ENCODE measurements around the gene CORIN.

CORIN gene

GRCh38 chr4:47721892-47722575 lies 115.8 kb downstream of the CORIN start:
- FAIRE-seq (no peak), DNase-seq (ENCODE audit: insufficient read length, low spot score) (no peak)
- TF ChIP-seq TAF1 (IDR thresholded peaks at IDR 0.05; ENCODE audit: low read depth, low read length) (no peak), POLR2AphosphoS5 (IDR thresholded peaks at IDR 0.05; ENCODE audit: low read depth, low read length) (no peak), POU2F2 (IDR thresholded peaks at IDR 0.05; ENCODE audit: low read depth, low read length) (no peak), PAX5 (IDR thresholded peaks at IDR 0.05; ENCODE audit: insufficient read depth, low read length, severe bottlenecking) (no peak), SPI1 (IDR thresholded peaks at IDR 0.05; ENCODE audit: low read depth, low read length) (no peak)

GRCh38 chr4:47721485-47721884 lies 116.4 kb downstream of the CORIN start:
- FAIRE-seq (no peak), DNase-seq (ENCODE audit: insufficient read length, low spot score) (no peak)
- TF ChIP-seq POLR2A (IDR thresholded peaks at IDR 0.05; ENCODE audit: low read depth, low read length), result no peak
- no peak for TF ChIP-seq POLR2AphosphoS5 (IDR thresholded peaks at IDR 0.05; ENCODE audit: low read depth, low read length)
- no peak for TF ChIP-seq POU2F2 (IDR thresholded peaks at IDR 0.05; ENCODE audit: low read depth, low read length)
- no peak for TF ChIP-seq TAF1 (IDR thresholded peaks at IDR 0.05; ENCODE audit: low read depth, low read length)
- TF ChIP-seq PAX5 (IDR thresholded peaks at IDR 0.05; ENCODE audit: insufficient read depth, low read length, severe bottlenecking), result no peak
- TF ChIP-seq SPI1 (IDR thresholded peaks at IDR 0.05; ENCODE audit: low read depth, low read length), result no peak

- no peak for DNase-seq (ENCODE audit: insufficient read length, low spot score)
- no peak for TF ChIP-seq SPI1 (IDR thresholded peaks at IDR 0.05; ENCODE audit: low read depth, low read length)
- TF ChIP-seq POU2F2 (IDR thresholded peaks at IDR 0.05; ENCODE audit: low read depth, low read length), result no peak
- TF ChIP-seq POLR2AphosphoS5 (IDR thresholded peaks at IDR 0.05; ENCODE audit: low read depth, low read length), result no peak
- no peak for TF ChIP-seq TAF1 (IDR thresholded peaks at IDR 0.05; ENCODE audit: low read depth, low read length)
- TF ChIP-seq PAX5 (IDR thresholded peaks at IDR 0.05; ENCODE audit: insufficient read depth, low read length, severe bottlenecking), result no peak
- TF ChIP-seq POLR2A (IDR thresholded peaks at IDR 0.05; ENCODE audit: low read depth, low read length), result no peak
These were observed 117.1 kb downstream of the CORIN start for GRCh38 chr4:47720787-47721186.

GRCh38 chr4:47719576-47719975 lies 118.3 kb downstream of the CORIN start:
- FAIRE-seq (no peak), DNase-seq (ENCODE audit: insufficient read length, low spot score) (no peak)
- TF ChIP-seq POLR2A (IDR thresholded peaks at IDR 0.05; ENCODE audit: low read depth, low read length) (no peak), TAF1 (IDR thresholded peaks at IDR 0.05; ENCODE audit: low read depth, low read length) (no peak), PAX5 (IDR thresholded peaks at IDR 0.05; ENCODE audit: insufficient read depth, low read length, severe bottlenecking) (no peak), POU2F2 (IDR thresholded peaks at IDR 0.05; ENCODE audit: low read depth, low read length) (no peak), SPI1 (IDR thresholded peaks at IDR 0.05; ENCODE audit: low read depth, low read length) (no peak), POLR2AphosphoS5 (IDR thresholded peaks at IDR 0.05; ENCODE audit: low read depth, low read length) (no peak)

More at GRCh38 chr4:47720787-47721186, 117.1 kb downstream of the CORIN start:
- no peak for FAIRE-seq

GRCh38 chr4:47718696-47719095 lies 119.2 kb downstream of the CORIN start:
- no peak for DNase-seq (ENCODE audit: insufficient read length, low spot score)
- no peak for FAIRE-seq
- no peak for TF ChIP-seq POU2F2 (IDR thresholded peaks at IDR 0.05; ENCODE audit: low read depth, low read length)
- TF ChIP-seq POLR2AphosphoS5 (IDR thresholded peaks at IDR 0.05; ENCODE audit: low read depth, low read length), result no peak
- TF ChIP-seq SPI1 (IDR thresholded peaks at IDR 0.05; ENCODE audit: low read depth, low read length), result no peak
- no peak for TF ChIP-seq POLR2A (IDR thresholded peaks at IDR 0.05; ENCODE audit: low read depth, low read length)

- DNase-seq (ENCODE audit: insufficient read length, low spot score) (no peak), FAIRE-seq (no peak)
These were observed 120.7 kb downstream of the CORIN start for GRCh38 chr4:47717188-47717587.

GRCh38 chr4:47715716-47716416 lies 122.0 kb downstream of the CORIN start:
- no peak for DNase-seq (ENCODE audit: insufficient read length, low spot score)

More at GRCh38 chr4:47717188-47717587, 120.7 kb downstream of the CORIN start:
- TF ChIP-seq POLR2A (IDR thresholded peaks at IDR 0.05; ENCODE audit: low read depth, low read length) (no peak), TAF1 (IDR thresholded peaks at IDR 0.05; ENCODE audit: low read depth, low read length) (no peak), POU2F2 (IDR thresholded peaks at IDR 0.05; ENCODE audit: low read depth, low read length) (no peak), PAX5 (IDR thresholded peaks at IDR 0.05; ENCODE audit: insufficient read depth, low read length, severe bottlenecking) (no peak), POLR2AphosphoS5 (IDR thresholded peaks at IDR 0.05; ENCODE audit: low read depth, low read length) (no peak), SPI1 (IDR thresholded peaks at IDR 0.05; ENCODE audit: low read depth, low read length) (no peak)

GRCh38 chr4:47714269-47714668 lies 123.6 kb downstream of the CORIN start:
- FAIRE-seq (no peak), DNase-seq (ENCODE audit: insufficient read length, low spot score) (no peak)
- TF ChIP-seq POLR2A (IDR thresholded peaks at IDR 0.05; ENCODE audit: low read depth, low read length) (no peak), SPI1 (IDR thresholded peaks at IDR 0.05; ENCODE audit: low read depth, low read length) (no peak), TAF1 (IDR thresholded peaks at IDR 0.05; ENCODE audit: low read depth, low read length) (no peak), POLR2AphosphoS5 (IDR thresholded peaks at IDR 0.05; ENCODE audit: low read depth, low read length) (no peak), PAX5 (IDR thresholded peaks at IDR 0.05; ENCODE audit: insufficient read depth, low read length, severe bottlenecking) (no peak), POU2F2 (IDR thresholded peaks at IDR 0.05; ENCODE audit: low read depth, low read length) (no peak)

More at GRCh38 chr4:47715716-47716416, 122.0 kb downstream of the CORIN start:
- TF ChIP-seq POU2F2 (IDR thresholded peaks at IDR 0.05; ENCODE audit: low read depth, low read length), result no peak
- no peak for TF ChIP-seq TAF1 (IDR thresholded peaks at IDR 0.05; ENCODE audit: low read depth, low read length)
- no peak for TF ChIP-seq SPI1 (IDR thresholded peaks at IDR 0.05; ENCODE audit: low read depth, low read length)
- no peak for TF ChIP-seq POLR2AphosphoS5 (IDR thresholded peaks at IDR 0.05; ENCODE audit: low read depth, low read length)
- TF ChIP-seq POLR2A (IDR thresholded peaks at IDR 0.05; ENCODE audit: low read depth, low read length), result no peak
- no peak for TF ChIP-seq PAX5 (IDR thresholded peaks at IDR 0.05; ENCODE audit: insufficient read depth, low read length, severe bottlenecking)
- no peak for FAIRE-seq

GRCh38 chr4:47713129-47713834 lies 124.6 kb downstream of the CORIN start:
- no peak for FAIRE-seq
- no peak for TF ChIP-seq POLR2AphosphoS5 (IDR thresholded peaks at IDR 0.05; ENCODE audit: low read depth, low read length)
- TF ChIP-seq SPI1 (IDR thresholded peaks at IDR 0.05; ENCODE audit: low read depth, low read length), result no peak
- no peak for TF ChIP-seq POU2F2 (IDR thresholded peaks at IDR 0.05; ENCODE audit: low read depth, low read length)
- TF ChIP-seq PAX5 (IDR thresholded peaks at IDR 0.05; ENCODE audit: insufficient read depth, low read length, severe bottlenecking), result no peak
- TF ChIP-seq POLR2A (IDR thresholded peaks at IDR 0.05; ENCODE audit: low read depth, low read length), result no peak
- TF ChIP-seq TAF1 (IDR thresholded peaks at IDR 0.05; ENCODE audit: low read depth, low read length), result no peak
- DNase-seq (ENCODE audit: insufficient read length, low spot score), result no peak

Measured in GM12891 (cell line).